ENCODE data around the gene ARHGAP9. TPM values are rescaled to one million over a fixed set of nuclear protein-coding genes. Genes with fewer than 3 reads are reported as not detected.

Gene ARHGAP9
- total and polyA plus RNA-seq, 2 of the 8 experiments (the other 6 are each of a cell fraction or from before 2014, with no cell fraction given): 3.2 to 6.0 TPM

DNA sequence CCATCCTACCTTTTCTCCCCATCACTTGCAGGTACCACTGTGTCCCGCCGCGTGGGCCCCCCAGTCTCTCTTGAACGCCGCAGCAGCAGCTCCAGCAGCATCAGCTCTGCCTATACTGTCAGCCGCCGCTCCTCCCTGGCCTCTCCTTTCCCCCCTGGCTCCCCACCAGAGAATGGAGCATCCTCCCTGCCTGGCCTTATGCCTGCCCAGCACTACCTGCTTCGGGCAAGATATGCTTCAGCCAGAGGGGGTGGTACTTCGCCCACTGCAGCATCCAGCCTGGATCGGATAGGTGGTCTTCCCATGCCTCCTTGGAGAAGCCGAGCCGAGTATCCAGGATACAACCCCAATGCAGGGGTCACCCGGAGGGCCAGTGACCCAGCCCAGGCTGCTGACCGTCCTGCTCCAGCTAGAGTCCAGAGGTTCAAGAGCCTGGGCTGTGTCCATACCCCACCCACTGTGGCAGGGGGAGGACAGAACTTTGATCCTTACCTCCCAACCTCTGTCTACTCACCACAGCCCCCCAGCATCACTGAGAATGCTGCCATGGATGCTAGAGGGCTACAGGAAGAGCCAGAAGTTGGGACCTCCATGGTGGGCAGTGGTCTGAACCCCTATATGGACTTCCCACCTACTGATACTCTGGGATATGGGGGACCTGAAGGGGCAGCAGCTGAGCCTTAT lies 9.2 kb downstream of the ARHGAP9 start:
- no peak overlapping the region for H3K27ac ChIP-seq (ENCODE audit: low read depth, low read length)
- H2BK5ac ChIP-seq (ENCODE audit: low read depth, low read length): no peak overlapping the region
- H3K23ac ChIP-seq (ENCODE audit: insufficient read length): no peak overlapping the region
- H2BK20ac ChIP-seq (ENCODE audit: low read length): no peak overlapping the region
- no peak overlapping the region for H3K56ac ChIP-seq (replicated peaks; ENCODE audit: insufficient read length, low read depth, low read length)
- no peak overlapping the region for H3K4me3 ChIP-seq (ENCODE audit: extremely low read depth in 1 of 4, insufficient read depth in 2 of 4, low read depth in 3 of 4, low read length in 4 of 4)
- H4K20me1 ChIP-seq (replicated peaks in 1 of 2; ENCODE audit: control insufficient read depth in 1 of 2, insufficient read depth in 2 of 2, low read length in 2 of 2): peaks cover 0 to 6% of the 10 kb centered on the region in 2 experiments
- DNase-seq (ENCODE audit: low read depth in 1 of 2, low spot score in 2 of 2): no peak
- H3K27me3 ChIP-seq (replicated peaks in 1 of 4; ENCODE audit: control insufficient read depth in 3 of 4, extremely low read depth in 1 of 4, insufficient read depth in 3 of 4, low read length in 3 of 4): peaks cover 13 to 28% (median 23%) of the 10 kb centered on the region in 4 experiments
- POLR2A ChIA-PET (ENCODE audit: partially characterized antibody): no interaction called here
- no peak overlapping the region for H2BK12ac ChIP-seq (ENCODE audit: low read depth, low read length)
- no peak overlapping the region for H2AFZ ChIP-seq (ENCODE audit: low read length)
- no peak overlapping the region for H2AK5ac ChIP-seq (ENCODE audit: low read depth, low read length)
- H4K5ac ChIP-seq (ENCODE audit: insufficient read length, low read depth, low read length): no peak overlapping the region
- H3K23me2 ChIP-seq (ENCODE audit: low read depth, low read length): peaks cover under 1% of the 10 kb centered on the region; the same call in 1 of the 2 replicates
- H3K79me2 ChIP-seq (ENCODE audit: control insufficient read depth in 1 of 2, insufficient read depth in 2 of 2, low read length in 2 of 2): no peaks in the 10 kb centered on the region
- FAIRE-seq: no peak
- H3K79me1 ChIP-seq (ENCODE audit: low read depth, low read length): no peaks in the 10 kb centered on the region
- no peak overlapping the region for H2BK15ac ChIP-seq (ENCODE audit: low read length)
- no peak overlapping the region for H4K91ac ChIP-seq (replicated peaks; ENCODE audit: insufficient read length, low read length)
- no peak overlapping the region for H3K9ac ChIP-seq (replicated peaks in 1 of 4; ENCODE audit: extremely low read depth in 1 of 4, low read depth in 3 of 4, low read length in 3 of 4)
- H3K36me3 ChIP-seq (ENCODE audit: control insufficient read depth in 2 of 4, insufficient read depth in 4 of 4, low read length in 3 of 4): peaks cover 0 to 11% (median 4%) of the 10 kb centered on the region in 4 experiments; a peak in 4 of 8 replicates
- peaks cover 0 to 7% (median 2%) of the 10 kb centered on the region in 4 experiments; a peak in 5 of 7 replicates for H3K4me1 ChIP-seq (replicated peaks in 1 of 4; ENCODE audit: control insufficient read depth in 3 of 4, insufficient read depth in 4 of 4, low read length in 3 of 4)
- no peak for TF ChIP-seq YY1 (IDR thresholded peaks at IDR 0.05; ENCODE audit: low read depth, low read length)
- TF ChIP-seq FOSL1 (IDR thresholded peaks at IDR 0.05; ENCODE audit: insufficient read depth, low read depth, low read length): no peak
- TF ChIP-seq RFX5 (IDR thresholded peaks at IDR 0.05; ENCODE audit: borderline replicate concordance, low read depth, low read length): no peak
- TF ChIP-seq, protein P1, sequence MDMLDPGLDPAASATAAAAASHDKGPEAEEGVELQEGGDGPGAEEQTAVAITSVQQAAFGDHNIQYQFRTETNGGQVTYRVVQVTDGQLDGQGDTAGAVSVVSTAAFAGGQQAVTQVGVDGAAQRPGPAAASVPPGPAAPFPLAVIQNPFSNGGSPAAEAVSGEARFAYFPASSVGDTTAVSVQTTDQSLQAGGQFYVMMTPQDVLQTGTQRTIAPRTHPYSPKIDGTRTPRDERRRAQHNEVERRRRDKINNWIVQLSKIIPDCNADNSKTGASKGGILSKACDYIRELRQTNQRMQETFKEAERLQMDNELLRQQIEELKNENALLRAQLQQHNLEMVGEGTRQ (IDR thresholded peaks at IDR 0.05; ENCODE audit: low read length): no peak
- TF ChIP-seq BRCA1 (IDR thresholded peaks at IDR 0.05; ENCODE audit: low read depth, low read length): no peak
- no peak for TF ChIP-seq PHF8 (conservative IDR thresholded peaks at IDR 0.05; ENCODE audit: low read depth, low read length)
- no peak for TF ChIP-seq ZNF274 (IDR thresholded peaks at IDR 0.05; ENCODE audit: borderline replicate concordance, extremely low read depth, low read length)
- H3K18ac ChIP-seq (ENCODE audit: extremely low read depth, low read length): no peak overlapping the region
- no peak overlapping the region for H3K4me2 ChIP-seq (ENCODE audit: insufficient read depth in 1 of 2, low read depth in 2 of 2, low read length in 2 of 2)
- no peak overlapping the region for H3K14ac ChIP-seq (ENCODE audit: insufficient read length)
- H4K8ac ChIP-seq (ENCODE audit: extremely low read depth, insufficient read depth, low read length): no peak overlapping the region
- 93% methylated on average over 14 of the region's 14 CpGs; no CpG with 5 or more reads in 1 of the 2 experiments for WGBS, 2 experiments (ENCODE audit: extremely low coverage in 1 of 2, insufficient coverage in 1 of 2, insufficient read length in 1 of 2, insufficient replicate concordance in 2 of 2, low coverage in 1 of 2, low lambda C conversion rate in 2 of 2, missing lambda C conversion rate in 1 of 2)
- CTCF ChIA-PET (ENCODE audit: partially characterized antibody): interaction anchor here (0.6 to 25.1 kb wide), 5 partner anchors 10 to 452 kb away, joined by 3 to 441 read pairs (median 5); partner anchors contain the start of genes ARHGAP9, GLI1 and INHBE
- no peaks in the 10 kb centered on the region for H3K9me3 ChIP-seq (ENCODE audit: insufficient read depth in 2 of 2, low read depth in 1 of 2, low read length in 1 of 2)
- no peak overlapping the region for H2BK120ac ChIP-seq (replicated peaks; ENCODE audit: low read depth, low read length)
- H3K4ac ChIP-seq (replicated peaks; ENCODE audit: insufficient read length, low read depth, low read length): no peak overlapping the region

All from H1 (cell line).